IPS-NIHi7 (cell line): ENCODE data around the gene DAPL1.
A peak's percentile ranks its signal among the peaks of the same experiment; 100 is the strongest.

ENCODE experiments used
- DNase-seq: peaks from one replicate; pipeline ENCODE4 v3.0.0; 2012; ENCODE audit warnings: mixed read lengths; ENCODE audit errors: extremely low spot score

Gene DAPL1, protein sequence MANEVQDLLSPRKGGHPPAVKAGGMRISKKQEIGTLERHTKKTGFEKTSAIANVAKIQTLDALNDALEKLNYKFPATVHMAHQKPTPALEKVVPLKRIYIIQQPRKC

GRCh38 chr2:158795195-158795924 is at the start of gene DAPL1:
TSS of gene DAPL1 (plus strand) at chr2:158795317. CDS start at chr2:158795373, 56 bp downstream.
- peak; percentile 54 for DNase-seq

GRCh38 chr2:158745866-158746382 is 49.2 kb upstream of the DAPL1 start:
- DNase-seq = no peak

DNA sequence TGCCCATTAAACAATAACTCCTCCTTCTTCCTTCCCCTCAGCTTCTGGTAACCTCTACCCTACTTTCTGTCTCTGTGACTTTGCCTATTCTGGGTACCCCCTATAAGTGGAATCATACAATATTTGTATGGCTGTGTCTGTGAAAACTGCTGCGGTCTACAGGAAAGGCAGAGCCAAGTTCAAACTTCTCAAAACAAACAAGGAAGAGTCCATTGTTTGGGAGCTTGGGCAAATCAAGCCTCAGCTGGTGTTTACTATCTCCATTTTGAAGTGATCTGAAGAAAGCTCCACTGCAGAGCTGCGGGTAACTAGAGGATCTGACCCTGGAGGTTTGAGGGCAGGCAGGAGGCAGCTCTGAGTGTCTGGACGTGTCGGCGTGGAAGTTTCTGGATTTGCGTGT is 48.6 kb upstream of the DAPL1 start:
- no peak for DNase-seq

GRCh38 chr2:158747281-158747680 is 47.8 kb upstream of the DAPL1 start:
- no peak for DNase-seq

GRCh38 chr2:158748926-158749590 is 46.1 kb upstream of the DAPL1 start:
- DNase-seq = no peak

DNA sequence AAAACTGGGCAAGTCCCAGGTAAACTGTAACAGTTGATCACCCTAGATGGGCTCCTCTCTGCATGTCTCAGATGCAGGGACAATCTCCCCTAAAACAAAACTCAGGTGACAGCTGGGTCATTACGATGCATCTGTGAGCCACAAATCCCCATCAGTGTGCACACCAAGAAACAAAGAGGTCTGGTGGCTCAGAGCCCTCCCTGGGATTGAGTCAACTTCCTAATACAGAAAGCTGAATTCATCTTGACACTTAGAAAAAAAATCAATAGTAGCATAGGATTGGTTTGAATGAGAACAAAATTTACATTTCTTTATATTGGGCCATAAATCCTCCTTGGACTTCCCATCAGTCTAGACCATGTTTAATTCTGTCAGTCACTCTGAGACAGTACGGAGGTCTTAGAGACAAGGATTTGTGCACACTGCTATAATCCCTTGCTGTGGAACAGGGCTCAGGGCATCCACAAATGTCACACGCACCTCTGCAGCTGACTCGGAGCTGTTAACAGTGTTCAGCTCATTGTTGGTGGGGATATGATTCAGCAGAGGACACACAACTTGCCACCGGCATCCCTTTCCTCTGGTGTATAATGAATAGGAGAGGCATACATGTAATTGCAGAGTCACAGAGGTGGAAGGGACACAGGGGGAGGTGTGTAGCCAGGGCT is 44.5 kb upstream of the DAPL1 start:
- no peak for DNase-seq

- DNase-seq = peak; percentile 81
Measured at GRCh38 chr2:158753641-158754611, 41.2 kb upstream of the DAPL1 start.

- peak; percentile 62 for DNase-seq
Measured at GRCh38 chr2:158755310-158756087, 39.6 kb upstream of the DAPL1 start.

DNA sequence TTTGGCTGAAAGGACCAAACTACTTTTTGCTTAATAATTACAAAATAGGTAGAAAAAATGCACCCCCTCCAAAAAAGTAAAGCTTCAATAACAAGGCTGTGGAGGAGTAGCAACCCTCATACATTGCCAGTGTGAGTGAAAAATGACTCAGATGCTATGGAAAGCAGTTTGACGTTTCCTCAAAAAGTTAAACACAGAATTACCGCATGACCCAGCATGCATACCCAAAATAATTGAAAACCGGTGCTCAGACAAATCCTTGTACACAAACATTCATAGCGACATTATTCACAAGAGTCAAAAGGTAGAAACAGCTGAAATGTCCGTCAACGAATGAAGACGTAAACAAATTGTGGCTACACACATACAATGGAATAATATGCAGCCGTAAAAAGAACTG is 38.8 kb upstream of the DAPL1 start:
- DNase-seq = no peak

GRCh38 chr2:158756976-158757375 is 38.1 kb upstream of the DAPL1 start:
- no peak for DNase-seq

DNA sequence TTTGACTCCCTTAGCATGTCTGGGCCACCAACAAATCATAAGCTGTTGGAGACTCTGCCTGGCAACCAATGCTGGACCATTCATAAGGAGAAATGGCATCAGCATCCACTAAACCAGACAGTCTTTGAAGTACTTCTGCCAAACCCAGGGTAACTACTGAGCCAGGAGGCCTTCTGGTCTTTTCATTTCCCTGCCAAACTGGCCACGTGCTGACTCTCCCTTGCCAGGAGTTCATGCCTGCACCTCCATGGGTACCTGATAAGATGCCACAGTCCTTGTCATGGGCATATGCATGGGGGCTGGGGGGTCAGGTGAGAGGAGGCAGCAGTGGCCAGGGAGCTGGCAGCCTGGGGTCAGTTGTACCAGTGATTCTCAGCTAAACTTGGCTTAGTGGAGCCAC is 34.2 kb upstream of the DAPL1 start:
- no peak for DNase-seq

DNA sequence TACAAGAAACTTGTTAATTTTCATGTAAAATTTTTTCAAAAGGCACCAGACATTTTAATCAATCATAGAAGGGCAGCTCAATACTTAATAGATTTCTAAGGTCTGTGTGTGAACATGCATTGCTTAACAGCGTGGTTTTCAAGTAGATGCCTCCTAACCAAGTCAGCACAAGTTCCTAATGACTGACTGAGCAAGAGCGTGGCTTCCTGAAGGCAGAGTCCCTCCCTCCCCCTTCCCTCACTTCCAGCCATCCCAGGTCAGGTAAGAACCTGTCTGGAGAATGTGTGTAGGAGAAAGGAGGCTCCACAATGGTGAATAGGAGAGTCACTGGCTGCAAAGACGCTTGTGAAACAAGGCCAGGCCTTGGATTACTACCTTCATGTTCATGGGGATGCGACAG is 33.5 kb upstream of the DAPL1 start:
- DNase-seq = no peak

DNA sequence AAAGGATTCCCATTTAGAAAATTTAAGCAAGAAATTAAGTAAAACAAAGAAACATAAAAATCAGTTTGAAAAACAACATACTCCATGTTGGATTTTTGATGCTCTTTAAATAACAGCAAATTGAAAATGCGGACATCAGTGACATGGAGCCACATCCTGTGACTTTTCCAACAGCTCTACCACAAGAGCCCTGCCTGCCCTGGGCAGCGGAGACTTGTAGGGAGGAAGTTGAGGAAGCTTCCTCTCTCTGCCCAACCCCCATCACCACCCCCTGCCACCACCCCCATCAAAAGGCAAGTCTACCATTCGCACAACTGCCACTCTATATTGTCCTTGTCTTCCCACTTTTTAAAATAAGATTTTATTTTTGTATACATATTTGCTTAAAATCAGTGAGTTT is 32.8 kb upstream of the DAPL1 start:
- DNase-seq = no peak

DNA sequence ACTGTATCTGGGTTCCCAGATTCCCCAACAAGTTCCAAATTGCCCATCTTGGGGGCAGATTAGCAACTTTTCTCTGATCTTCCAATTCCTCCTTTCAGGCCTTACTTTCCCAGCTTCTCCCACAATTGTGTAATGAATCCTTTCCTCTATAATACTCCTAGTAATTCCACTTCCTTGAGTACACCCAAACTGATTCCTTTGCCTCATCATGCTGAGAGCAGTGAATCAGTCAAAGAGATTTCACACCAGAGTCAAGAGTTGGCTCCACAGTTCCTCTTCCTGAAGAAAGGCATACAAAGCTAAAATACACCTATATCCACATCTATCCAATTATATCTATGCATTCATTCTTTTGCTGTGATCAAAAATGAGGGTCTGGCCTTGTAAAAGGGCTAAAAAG is 28.6 kb upstream of the DAPL1 start:
- DNase-seq = no peak

- no peak for DNase-seq
Measured at GRCh38 chr2:158772306-158773078, 22.6 kb upstream of the DAPL1 start.

DNA sequence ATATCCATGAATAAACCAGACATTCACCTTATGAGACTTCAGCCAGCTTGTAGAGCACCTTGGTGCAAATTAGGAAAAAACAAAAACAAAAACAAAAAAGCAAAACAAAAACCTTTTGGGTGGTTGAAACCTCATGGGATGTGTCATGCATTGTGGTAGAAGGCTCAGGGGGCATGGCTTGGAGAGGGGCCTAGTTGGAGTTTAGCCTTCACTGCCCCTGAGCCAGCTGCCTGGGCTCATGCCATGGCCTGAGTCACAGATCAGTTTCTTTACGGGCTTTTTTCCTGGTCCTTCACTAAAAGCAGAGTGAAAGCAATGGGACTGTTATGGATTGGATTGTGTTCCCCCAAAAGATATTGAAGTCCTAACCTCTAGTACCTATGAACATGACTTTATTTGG is 22.0 kb upstream of the DAPL1 start:
- DNase-seq = no peak

DNA sequence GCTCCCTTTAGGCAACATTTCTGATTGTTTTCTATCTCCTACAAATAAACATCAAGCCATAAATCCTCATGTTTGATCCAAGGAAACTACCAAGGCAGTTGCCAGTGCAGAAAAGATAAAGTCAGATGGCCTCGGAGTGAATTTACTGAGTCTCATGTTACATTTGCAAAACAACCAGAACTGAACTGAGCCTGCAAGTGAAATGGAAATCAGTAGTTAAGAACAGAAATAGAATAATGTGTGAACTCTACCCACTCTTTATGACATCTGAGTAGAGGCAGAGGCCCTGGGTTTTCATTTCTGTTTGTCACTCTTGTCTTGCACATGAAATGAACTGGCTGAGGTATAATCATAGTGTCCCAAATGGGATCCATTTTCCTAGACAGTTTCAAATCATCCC is 20.4 kb upstream of the DAPL1 start:
- no peak for DNase-seq

GRCh38 chr2:158775273-158776027 is 19.7 kb upstream of the DAPL1 start:
- no peak for DNase-seq

DNA sequence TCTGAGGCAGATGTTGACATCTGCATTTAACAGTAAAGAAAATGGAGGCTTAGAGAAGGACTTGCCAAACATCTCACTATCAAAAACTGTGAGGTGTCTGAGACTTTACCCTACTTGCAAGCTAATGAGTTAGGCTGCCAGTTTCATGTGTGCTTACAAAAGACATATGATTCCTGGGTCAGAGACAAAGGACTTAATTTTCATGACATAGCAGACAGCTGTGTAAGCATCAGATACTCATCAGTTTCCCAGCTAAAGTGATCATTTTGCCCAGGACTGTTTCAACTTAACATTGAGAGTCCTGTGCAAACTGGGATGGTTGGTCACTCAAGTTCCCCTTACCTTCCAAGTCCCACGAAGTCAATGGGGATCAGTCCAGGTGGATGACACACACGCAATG is 18.9 kb upstream of the DAPL1 start:
- DNase-seq = no peak
